Trophoblast cell (in vitro differentiated cells and primary cell): Measurements from ENCODE around the gene ZBTB7B.

Experiments
- DNase-seq, 2 donors: peaks; one replicate each; pipeline ENCODE4 v3.0.0-alpha.2; 2016
- H2AFZ ChIP-seq: 2 replicates; pipeline ENCODE4 v1.6.1; 2013; ENCODE audit warnings: low read length, moderate library complexity, mild to moderate bottlenecking; ENCODE audit not compliant: insufficient read depth, poor library complexity
- H2AK5ac ChIP-seq: 2 replicates; pipeline ENCODE4 v1.6.1; 2013; ENCODE audit warnings: mild to moderate bottlenecking, low read length
- H2BK120ac ChIP-seq: 2 replicates; pipeline ENCODE4 v1.6.1; 2013; ENCODE audit warnings: low read length, mild to moderate bottlenecking, moderate library complexity; ENCODE audit not compliant: insufficient read depth, poor library complexity
- H2BK12ac ChIP-seq: 2 replicates; pipeline ENCODE4 v1.6.1; 2013; ENCODE audit warnings: mild to moderate bottlenecking, low read length, moderate library complexity
- H2BK5ac ChIP-seq: 2 replicates; pipeline ENCODE4 v1.6.1; 2013; ENCODE audit warnings: low read length, low read depth, moderate library complexity, mild to moderate bottlenecking; ENCODE audit not compliant: poor library complexity
- H3K14ac ChIP-seq: 2 replicates; pipeline ENCODE4 v1.6.1; 2013; ENCODE audit warnings: mild to moderate bottlenecking, low read length
- H3K18ac ChIP-seq: 2 replicates; pipeline ENCODE4 v1.6.1; 2013; ENCODE audit warnings: mild to moderate bottlenecking, low read length
- H3K23ac ChIP-seq: 2 replicates; pipeline ENCODE4 v1.6.1; 2013; ENCODE audit warnings: low read length
- H3K27ac ChIP-seq: 2 replicates; pipeline ENCODE4 v1.5.1; 2013; ENCODE audit warnings: low read depth, mild to moderate bottlenecking, inconsistent platforms, low read length, moderate library complexity
- H3K27me3 ChIP-seq: 2 replicates; pipeline ENCODE4 v1.6.1; 2013; ENCODE audit warnings: inconsistent platforms, mild to moderate bottlenecking, low read length, moderate library complexity; ENCODE audit not compliant: insufficient read depth
- H3K36me3 ChIP-seq, 2 experiments: 1 replicate in 1 of 2; 2 replicates in 1 of 2; pipeline ENCODE4 v1.6.1; 2013; ENCODE audit warnings: low read length in 2 of 2, mild to moderate bottlenecking in 2 of 2, moderate library complexity in 1 of 2; ENCODE audit not compliant: insufficient read depth in 2 of 2, control insufficient read depth in 1 of 2
- H3K4ac ChIP-seq: 2 replicates; pipeline ENCODE4 v1.6.1; 2013; ENCODE audit warnings: low read depth, mild to moderate bottlenecking, low read length, moderate library complexity
- H3K4me1 ChIP-seq, 2 experiments: 1 replicate in 1 of 2; 2 replicates in 1 of 2; pipeline ENCODE4 v1.6.1; 2013; ENCODE audit warnings: low read length in 2 of 2, mild to moderate bottlenecking in 2 of 2, moderate library complexity in 1 of 2; ENCODE audit not compliant: insufficient read depth in 2 of 2, control insufficient read depth in 1 of 2
- H3K4me2 ChIP-seq: 2 replicates; pipeline ENCODE4 v1.6.1; 2013; ENCODE audit warnings: inconsistent platforms, mild to moderate bottlenecking, low read length, moderate library complexity
- H3K4me3 ChIP-seq: 2 replicates; pipeline ENCODE4 v1.5.1; 2013; ENCODE audit warnings: mild to moderate bottlenecking, low read depth, low read length, inconsistent platforms
- H3K79me1 ChIP-seq: one replicate; pipeline ENCODE4 v1.6.1; 2013; ENCODE audit warnings: low read length
- H3K79me2 ChIP-seq: 2 replicates; pipeline ENCODE4 v1.6.1; 2013; ENCODE audit warnings: low read length, mild to moderate bottlenecking; ENCODE audit not compliant: control insufficient read depth, insufficient read depth, poor library complexity
- H3K9ac ChIP-seq: 2 replicates; pipeline ENCODE4 v1.6.1; 2013; ENCODE audit warnings: mild to moderate bottlenecking, low read length
- H3K9me3 ChIP-seq: 2 replicates; pipeline ENCODE4 v1.6.1; 2013; ENCODE audit warnings: low read depth, mild to moderate bottlenecking, control low read depth, inconsistent platforms, low read length; ENCODE audit not compliant: insufficient read depth
- H4K12ac ChIP-seq: 2 replicates; pipeline ENCODE4 v1.6.1; 2013; ENCODE audit warnings: low read depth, mild to moderate bottlenecking, low read length, moderate library complexity
- H4K8ac ChIP-seq: 2 replicates; pipeline ENCODE4 v1.6.1; 2013; ENCODE audit warnings: low read depth, mild to moderate bottlenecking, low read length, moderate library complexity
- H4K91ac ChIP-seq: one replicate; pipeline ENCODE4 v1.6.1; 2013; ENCODE audit warnings: low read depth, mild to moderate bottlenecking, low read length, moderate library complexity
- WGBS: extraction: QIAGEN DNeasy Blood & Tissue Kit; methylation state at CpG from one replicate; pipeline ENCODE4 v1.1.7; 2013; ENCODE audit warnings: missing lambda C conversion rate; ENCODE audit not compliant: insufficient read length, insufficient coverage; ENCODE audit errors: extremely low coverage; 5-methylcytosine and 5-hydroxymethylcytosine counted together

The ZBTB7B gene

GRCh38 chr1:154955718-154956543 lies 46.7 kb upstream of the ZBTB7B start, which contains the start of gene PBXIP1:
Gene PBXIP1, minus strand, starts transcription at chr1:154956099. Its CDS starts 2,378 bp downstream, at chr1:154953721.
- Histone ChIP-seq H4K8ac (peak within 1 kb of the TSS; percentile 69), H2BK12ac (no peak within 1 kb of the TSS), H3K23ac (no peak within 1 kb of the TSS), H3K79me1 (peaks cover 2% of the 10 kb centered on the region), H3K36me3 (peaks cover 17 to 20% of the 10 kb centered on the region in 2 experiments), H3K9ac (peak within 1 kb of the TSS; percentile 89), H4K12ac (peak within 1 kb of the TSS; percentile 61), H3K79me2 (no peaks in the 10 kb centered on the region), H2AK5ac (no peak within 1 kb of the TSS), H3K4me3 (peak within 1 kb of the TSS; percentile 68), H2AFZ (peak within 1 kb of the TSS; percentile 48), H3K27me3 (no peaks in the 10 kb centered on the region), H3K27ac (peak within 1 kb of the TSS; percentile 61), H4K91ac (peak within 1 kb of the TSS; percentile 40), H3K4ac (no peak within 1 kb of the TSS), H2BK120ac (peak within 1 kb of the TSS; percentile 29), H3K4me2 (peak within 1 kb of the TSS; percentile 99), H3K4me1 (peaks cover 15 to 22% of the 10 kb centered on the region in 2 experiments), H3K9me3 (no peaks in the 10 kb centered on the region), H3K18ac (peak within 1 kb of the TSS; percentile 54), H2BK5ac (peak within 1 kb of the TSS; percentile 23), H3K14ac (peak within 1 kb of the TSS; percentile 47)
- DNase-seq: peak; percentile 83 to 96
- no CpG with 5 or more reads among the region's 18 CpGs for WGBS

DNA sequence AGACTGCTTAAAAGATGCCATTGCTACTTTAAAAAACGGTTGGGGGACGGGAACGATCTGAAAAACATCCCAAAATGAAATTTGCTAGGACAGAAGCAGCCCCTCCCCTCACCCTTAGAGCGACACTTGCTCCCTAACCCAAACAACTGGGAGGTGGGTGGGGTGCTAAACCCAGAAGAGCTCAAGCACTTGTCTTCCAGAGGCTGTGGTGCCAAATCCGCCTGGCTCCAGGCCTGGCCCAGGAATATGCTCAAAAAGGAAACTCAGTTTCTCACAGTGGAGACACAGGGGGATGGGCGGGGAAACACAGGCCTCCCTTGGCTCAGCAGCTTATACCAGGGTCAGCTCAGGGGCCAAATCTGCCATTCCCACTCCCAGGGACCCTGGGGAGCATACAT lies 46.1 kb upstream of the ZBTB7B start:
- peak overlapping the region; percentile 61 for H4K12ac ChIP-seq
- H2BK5ac ChIP-seq: no peak overlapping the region
- H4K91ac ChIP-seq: peak overlapping the region; percentile 40
- peak overlapping the region; percentile 64 for H3K4me3 ChIP-seq
- no peak overlapping the region for H3K23ac ChIP-seq
- peaks cover 5% of the 10 kb centered on the region for H3K79me1 ChIP-seq
- DNase-seq: peak in 1 of 2 donors; percentile 17
- WGBS: no CpG with 5 or more reads among the region's 6 CpGs
- H4K8ac ChIP-seq: peak overlapping the region; percentile 69
- H2AFZ ChIP-seq: peak overlapping the region; percentile 42
- H3K14ac ChIP-seq: peak overlapping the region; percentile 26
- H3K18ac ChIP-seq: no peak overlapping the region
- no peak overlapping the region for H2BK12ac ChIP-seq
- H2BK120ac ChIP-seq: no peak overlapping the region
- no peak overlapping the region for H2AK5ac ChIP-seq
- no peak overlapping the region for H3K27ac ChIP-seq
- H3K27me3 ChIP-seq: no peaks in the 10 kb centered on the region
- H3K36me3 ChIP-seq: peaks cover 12 to 16% of the 10 kb centered on the region in 2 experiments
- peak overlapping the region; percentile 99 for H3K4me2 ChIP-seq
- peaks cover 15 to 22% of the 10 kb centered on the region in 2 experiments for H3K4me1 ChIP-seq
- H3K9ac ChIP-seq: peak overlapping the region; percentile 16
- peaks cover 3% of the 10 kb centered on the region for H3K79me2 ChIP-seq
- H3K9me3 ChIP-seq: no peaks in the 10 kb centered on the region
- no peak overlapping the region for H3K4ac ChIP-seq

DNA sequence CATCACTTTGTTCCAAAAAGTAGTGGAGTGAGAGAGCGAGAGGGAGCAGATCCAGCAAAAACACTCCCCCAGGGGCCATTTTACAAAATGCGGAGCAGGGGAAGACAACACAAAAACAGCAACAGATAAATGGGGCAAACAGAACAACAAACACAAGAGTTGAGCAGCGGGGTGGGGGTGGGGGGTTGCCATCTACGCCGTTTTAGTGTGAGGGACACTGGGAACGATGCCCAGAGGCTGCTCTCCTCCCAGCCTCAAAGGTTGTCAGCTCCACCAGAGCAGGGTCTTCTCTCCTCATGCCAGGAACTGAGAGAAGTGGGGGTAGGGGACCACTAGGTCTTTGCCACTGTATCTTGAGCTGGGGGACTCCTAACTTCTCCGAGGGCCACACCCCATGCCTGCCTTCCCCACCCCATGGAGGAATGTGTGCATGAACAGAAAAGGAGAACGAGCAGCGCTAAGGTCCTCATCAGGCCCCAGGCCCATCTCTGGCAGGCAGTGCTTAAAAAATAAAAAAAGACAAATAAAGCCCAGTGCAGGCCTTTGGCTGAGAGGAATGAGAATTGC lies 45.4 kb upstream of the ZBTB7B start:
- no peak overlapping the region for H4K8ac ChIP-seq
- H4K12ac ChIP-seq: no peak overlapping the region
- H3K4ac ChIP-seq: no peak overlapping the region
- WGBS: no CpG with 5 or more reads among the region's 9 CpGs
- no peak for DNase-seq
- no peaks in the 10 kb centered on the region for H3K27me3 ChIP-seq
- H2AFZ ChIP-seq: peak overlapping the region; percentile 13
- peaks cover 8% of the 10 kb centered on the region for H3K79me2 ChIP-seq
- no peak overlapping the region for H4K91ac ChIP-seq
- no peak overlapping the region for H3K14ac ChIP-seq
- no peaks in the 10 kb centered on the region for H3K9me3 ChIP-seq
- no peak overlapping the region for H2AK5ac ChIP-seq
- H3K23ac ChIP-seq: no peak overlapping the region
- H2BK12ac ChIP-seq: peak overlapping the region; percentile 5
- no peak overlapping the region for H3K4me3 ChIP-seq
- H3K36me3 ChIP-seq: peaks cover 12 to 16% of the 10 kb centered on the region in 2 experiments
- H3K4me2 ChIP-seq: no peak overlapping the region
- H2BK5ac ChIP-seq: no peak overlapping the region
- peaks cover 15 to 22% of the 10 kb centered on the region in 2 experiments for H3K4me1 ChIP-seq
- no peak overlapping the region for H3K27ac ChIP-seq
- no peak overlapping the region for H3K18ac ChIP-seq
- no peak overlapping the region for H3K9ac ChIP-seq
- peaks cover 10% of the 10 kb centered on the region for H3K79me1 ChIP-seq
- no peak overlapping the region for H2BK120ac ChIP-seq

GRCh38 chr1:154958036-154958435 lies 44.6 kb upstream of the ZBTB7B start:
- WGBS: no CpG with 5 or more reads among the region's 2 CpGs
- Histone ChIP-seq H3K36me3 (peaks cover 16 to 19% of the 10 kb centered on the region in 2 experiments), H3K4me2 (no peak overlapping the region), H2BK12ac (no peak overlapping the region), H4K8ac (no peak overlapping the region), H3K4me1 (peaks cover 21 to 27% of the 10 kb centered on the region in 2 experiments), H4K91ac (no peak overlapping the region), H3K27me3 (no peaks in the 10 kb centered on the region), H2BK5ac (no peak overlapping the region), H3K9me3 (no peaks in the 10 kb centered on the region), H4K12ac (no peak overlapping the region), H3K79me2 (peaks cover 9% of the 10 kb centered on the region), H3K9ac (no peak overlapping the region), H3K79me1 (peaks cover 13% of the 10 kb centered on the region), H2BK120ac (no peak overlapping the region), H3K23ac (no peak overlapping the region), H2AFZ (no peak overlapping the region), H3K14ac (no peak overlapping the region), H3K18ac (no peak overlapping the region), H2AK5ac (no peak overlapping the region), H3K27ac (no peak overlapping the region), H3K4me3 (no peak overlapping the region), H3K4ac (no peak overlapping the region)
- no peak for DNase-seq
